Kidney (tissue), 14 donors: Measurements from ENCODE around the gene STAT2. TPM values are rescaled to one million over a fixed set of nuclear protein-coding genes. Genes with fewer than 3 reads are reported as not detected.
"Not testable (repeated sequence)": the region's sequence is repeated elsewhere in the genome, so short reads cannot be mapped to it uniquely, and the experiment has no call there.

Experiments
- DNase-seq, 5 donors: peaks; one replicate each; pipeline ENCODE4 v3.0.0-alpha.2; 2013 to 2020
- FAIRE-seq: peaks from 2 replicates; lab custom pipeline; 2012; peaks lifted over from hg19 to GRCh38; lab: Jason Lieb, UNC
- H3K27ac ChIP-seq, 2 donors: one replicate each; pipeline ENCODE4 v1.7.0; 2013; ENCODE audit warnings: low read depth in 2 of 2, low read length in 2 of 2, inconsistent platforms in 1 of 2
- H3K27me3 ChIP-seq: one replicate; pipeline ENCODE4 v1.7.1; 2013; ENCODE audit warnings: low read length, inconsistent platforms; ENCODE audit not compliant: control insufficient read depth, insufficient read depth
- H3K36me3 ChIP-seq, 3 donors: one replicate each; pipeline versions ENCODE4 v1.7.0 to v1.7.1; 2013; ENCODE audit warnings: low read length in 3 of 3, control low read depth in 1 of 3, inconsistent platforms in 1 of 3; ENCODE audit not compliant: insufficient read depth in 3 of 3, control insufficient read depth in 2 of 3
- H3K4me1 ChIP-seq, 3 donors: one replicate each; pipeline versions ENCODE4 v1.7.0 to v1.7.1; 2013; ENCODE audit warnings: low read length in 3 of 3, inconsistent platforms in 1 of 3, low read depth in 1 of 3; ENCODE audit not compliant: control insufficient read depth in 2 of 3, insufficient read depth in 2 of 3
- H3K4me3 ChIP-seq, 3 donors: one replicate each; pipeline versions ENCODE4 v1.7.0 to v1.8.1; 2013; ENCODE audit warnings: low read length in 3 of 3, control low read depth in 1 of 3, inconsistent platforms in 1 of 3
- H3K9ac ChIP-seq, 3 donors: one replicate each; pipeline versions ENCODE4 v1.7.0 to v1.7.1; 2013; ENCODE audit warnings: low read length in 3 of 3, control low read depth in 1 of 3, inconsistent platforms in 1 of 3
- H3K9me3 ChIP-seq, 3 donors: one replicate each; pipeline versions ENCODE4 v1.7.0 to v1.7.1; 2013; ENCODE audit warnings: low read length in 3 of 3, control low read depth in 1 of 3, inconsistent platforms in 1 of 3; ENCODE audit not compliant: control insufficient read depth in 2 of 3, insufficient read depth in 1 of 3
- intact Hi-C: fragments of 100-400 bp; cut with DNase I; formaldehyde crosslinking; loops from one replicate; pipeline ENCODE4 v1.11.1; 2022
- polyA plus RNA-seq: library from polyadenylated mRNA; stranded (reverse); fragments of 350-450 nt; fragmentation: Illumina TruSeq; extraction: RNeasy Lipid Tissue Mini Kit (QIAGEN cat#74804); gene quantifications from one replicate; pipeline ENCODE4 v1.2.3, GENCODE V29; 2014; ENCODE audit warnings: low read depth, low replicate concordance; ENCODE audit not compliant: insufficient read depth
- total RNA-seq: library from RNA; stranded (reverse); fragmentation: NEBNext Ultra II Directional; extraction: Animal tissue kit (Norgen Biotek cat#: 25700); gene quantifications from one replicate; pipeline ENCODE4 v1.2.1, GENCODE V29; 2021
- TF ChIP-seq, protein P1 (sequence below): IDR thresholded peaks from 3 replicates; pipeline ENCODE4 v1.5.1; 2012; ENCODE audit warnings: mild to moderate bottlenecking, moderate library complexity, borderline replicate concordance; ENCODE audit not compliant: insufficient read depth; ENCODE audit errors: extremely low read depth
- donor health status: control.
- donor health status: control.
- donor health status: control.
- donor health status: control.
- donor health status: control.
- donor health status: DM: yes; HTN: yes; CAD: no.
- donor health status: Normal renal cell carcinoma (clear cell type).

STAT2 gene
- total and polyA plus RNA-seq, 2 donors from 2014 or later: 27.2 to 120 TPM

DNA sequence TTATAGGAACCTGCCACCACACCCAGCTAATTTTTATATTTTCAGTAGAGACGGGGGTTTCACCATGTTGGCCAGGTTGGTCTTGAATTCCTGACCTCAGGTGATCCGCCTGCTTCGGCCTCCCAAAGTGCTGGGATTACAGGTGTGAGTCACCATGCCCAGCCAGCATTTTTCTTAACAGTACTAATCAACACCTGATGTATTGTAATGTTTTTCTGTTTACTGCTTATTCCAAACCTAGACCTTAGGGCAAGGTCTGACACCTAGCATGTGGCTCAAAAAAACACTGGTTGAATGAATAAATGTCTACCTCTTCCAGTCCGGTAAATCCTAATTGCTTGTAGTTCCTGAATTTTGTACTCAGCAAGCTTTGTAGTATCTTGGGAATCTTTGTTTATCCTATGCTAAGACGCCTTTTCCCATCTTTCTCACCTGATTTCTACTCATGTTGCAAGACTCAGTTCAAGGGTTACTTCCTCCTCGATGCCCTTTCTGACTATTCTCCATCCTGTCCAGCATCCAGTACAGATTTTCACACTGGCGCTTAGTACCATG lies 28.9 kb downstream of the STAT2 start:
- FAIRE-seq (no peak), DNase-seq (no peak)
- H3K9ac ChIP-seq: no peak overlapping the region
- no peak overlapping the region for H3K4me3 ChIP-seq
- peaks cover 3 to 19% (median 11%) of the 10 kb centered on the region in 3 donors for H3K36me3 ChIP-seq
- peaks cover 0 to 7% (median 6%) of the 10 kb centered on the region in 3 donors for H3K4me1 ChIP-seq
- H3K27me3 ChIP-seq: no peaks in the 10 kb centered on the region
- H3K9me3 ChIP-seq: no peaks in the 10 kb centered on the region
- intact Hi-C loops: no loop called here
- TF ChIP-seq, protein P1, sequence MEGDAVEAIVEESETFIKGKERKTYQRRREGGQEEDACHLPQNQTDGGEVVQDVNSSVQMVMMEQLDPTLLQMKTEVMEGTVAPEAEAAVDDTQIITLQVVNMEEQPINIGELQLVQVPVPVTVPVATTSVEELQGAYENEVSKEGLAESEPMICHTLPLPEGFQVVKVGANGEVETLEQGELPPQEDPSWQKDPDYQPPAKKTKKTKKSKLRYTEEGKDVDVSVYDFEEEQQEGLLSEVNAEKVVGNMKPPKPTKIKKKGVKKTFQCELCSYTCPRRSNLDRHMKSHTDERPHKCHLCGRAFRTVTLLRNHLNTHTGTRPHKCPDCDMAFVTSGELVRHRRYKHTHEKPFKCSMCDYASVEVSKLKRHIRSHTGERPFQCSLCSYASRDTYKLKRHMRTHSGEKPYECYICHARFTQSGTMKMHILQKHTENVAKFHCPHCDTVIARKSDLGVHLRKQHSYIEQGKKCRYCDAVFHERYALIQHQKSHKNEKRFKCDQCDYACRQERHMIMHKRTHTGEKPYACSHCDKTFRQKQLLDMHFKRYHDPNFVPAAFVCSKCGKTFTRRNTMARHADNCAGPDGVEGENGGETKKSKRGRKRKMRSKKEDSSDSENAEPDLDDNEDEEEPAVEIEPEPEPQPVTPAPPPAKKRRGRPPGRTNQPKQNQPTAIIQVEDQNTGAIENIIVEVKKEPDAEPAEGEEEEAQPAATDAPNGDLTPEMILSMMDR: no peak
- H3K27ac ChIP-seq: no peak overlapping the region

DNA sequence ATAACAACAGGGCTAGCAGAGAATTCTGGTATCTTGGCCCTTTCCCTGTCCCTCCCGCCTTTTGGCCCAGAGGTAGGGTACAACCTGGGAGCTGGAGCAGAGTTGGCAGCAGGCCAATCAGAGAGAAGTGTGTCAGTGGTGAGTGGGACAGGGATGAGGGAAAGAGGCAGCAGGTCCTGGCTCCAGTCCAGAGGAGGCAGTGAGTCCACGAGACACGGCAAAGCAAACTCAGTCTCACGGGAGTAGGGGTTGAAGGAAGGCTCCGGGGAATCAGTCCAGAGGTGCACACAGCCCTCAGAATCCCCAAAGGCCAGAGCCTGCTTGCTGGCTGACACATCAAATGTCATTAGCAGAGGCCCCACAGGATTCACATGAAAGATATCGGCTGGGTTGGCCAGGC lies 33.4 kb downstream of the STAT2 start:
- H3K36me3 ChIP-seq: peaks cover 7 to 61% (median 45%) of the 10 kb centered on the region in 3 donors
- FAIRE-seq (no peak), DNase-seq (no peak)
- TF ChIP-seq, protein P1: no peak
- no peak overlapping the region for H3K9ac ChIP-seq
- no peaks in the 10 kb centered on the region for H3K27me3 ChIP-seq
- no peaks in the 10 kb centered on the region for H3K9me3 ChIP-seq
- intact Hi-C loops: no loop called here
- H3K4me1 ChIP-seq: no peaks in the 10 kb centered on the region
- no peak overlapping the region for H3K4me3 ChIP-seq
- H3K27ac ChIP-seq: no peak overlapping the region

DNA sequence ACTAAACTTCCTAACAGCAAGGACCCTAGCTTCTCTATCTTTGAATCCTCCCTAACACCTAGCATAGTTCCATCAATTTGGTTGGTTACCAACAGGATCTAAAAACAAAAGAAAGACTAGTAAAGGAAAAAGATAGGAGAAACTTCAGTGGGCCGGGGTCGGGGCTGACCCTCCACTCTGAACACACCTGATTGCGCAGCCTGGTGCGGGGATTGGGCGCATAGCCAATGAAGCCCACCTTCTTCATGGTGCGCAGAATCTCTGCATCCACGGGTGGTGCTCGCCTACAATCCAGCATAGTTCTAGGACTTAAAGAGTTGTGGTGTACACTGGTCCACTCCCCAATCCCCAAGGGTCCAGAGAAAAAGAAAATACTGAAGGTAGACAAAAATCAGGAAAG lies 33.8 kb downstream of the STAT2 start:
- intact Hi-C loops: no loop called here
- H3K27ac ChIP-seq: no peak overlapping the region
- DNase-seq (no peak), FAIRE-seq (no peak)
- H3K9ac ChIP-seq: no peak overlapping the region
- no peaks in the 10 kb centered on the region for H3K9me3 ChIP-seq
- peaks cover 7 to 61% (median 45%) of the 10 kb centered on the region in 3 donors for H3K36me3 ChIP-seq
- no peaks in the 10 kb centered on the region for H3K4me1 ChIP-seq
- TF ChIP-seq, protein P1: no peak
- H3K4me3 ChIP-seq: no peak overlapping the region
- H3K27me3 ChIP-seq: no peaks in the 10 kb centered on the region

DNA sequence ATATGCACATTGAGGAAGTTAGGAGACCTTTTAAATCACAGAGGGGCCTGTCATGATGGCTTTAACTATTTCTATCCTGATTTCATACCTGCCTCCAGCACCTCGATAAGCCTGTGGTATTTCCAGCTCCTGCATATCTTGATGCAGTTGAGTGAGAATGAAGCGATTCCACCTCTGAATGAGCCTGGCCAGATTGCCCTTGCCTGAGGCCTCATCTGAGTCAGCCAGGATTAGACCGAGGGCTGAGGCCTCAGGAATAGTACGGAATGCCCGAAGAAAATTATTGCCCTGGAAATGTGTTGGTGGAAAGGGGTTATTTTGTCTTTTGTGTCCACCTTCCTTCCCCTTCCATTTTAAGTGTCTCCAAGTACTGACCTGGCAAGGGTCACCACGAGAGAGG lies 35.7 kb downstream of the STAT2 start:
- no peak for FAIRE-seq
- intact Hi-C loops: no loop called here
- TF ChIP-seq, protein P1: no peak
- Histone ChIP-seq H3K9ac (no peak overlapping the region), H3K4me3 (no peak overlapping the region), H3K4me1 (no peaks in the 10 kb centered on the region), H3K36me3 (peaks cover 7 to 64% (median 49%) of the 10 kb centered on the region in 3 donors), H3K9me3 (no peaks in the 10 kb centered on the region), H3K27ac (no peak overlapping the region), H3K27me3 (no peaks in the 10 kb centered on the region)
- DNase-seq: no peak

DNA sequence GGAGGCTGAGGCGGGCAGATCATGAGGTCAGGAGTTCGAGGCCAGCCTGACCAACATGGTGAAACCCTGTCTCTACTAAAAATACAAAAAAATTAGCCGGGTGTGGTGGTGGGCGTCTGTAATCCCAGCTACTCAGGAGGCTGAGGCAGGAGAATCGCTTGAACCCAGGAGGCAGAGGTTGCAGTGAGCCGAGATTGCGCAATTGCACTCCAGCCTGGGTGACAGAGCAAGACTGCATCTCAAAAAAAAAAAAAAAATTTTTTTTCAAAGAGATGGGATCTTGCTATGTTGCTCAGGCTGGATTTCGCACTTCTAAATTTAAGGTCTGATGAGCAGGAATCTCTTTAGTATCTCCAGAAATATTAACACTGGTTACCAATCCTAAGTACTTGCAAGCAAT lies 38.3 kb downstream of the STAT2 start:
- H3K9me3 ChIP-seq, FAIRE-seq, H3K4me3 ChIP-seq, H3K9ac ChIP-seq, H3K4me1 ChIP-seq, intact Hi-C loops, H3K27me3 ChIP-seq, DNase-seq, H3K27ac ChIP-seq: not testable (repeated sequence)
- H3K36me3 ChIP-seq: peaks cover 4 to 57% (median 42%) of the 10 kb centered on the region in 3 donors
